Pancreas (tissue), 10 donors: Measurements from ENCODE around the gene DLL3. TPM values are rescaled to one million over a fixed set of nuclear protein-coding genes. Genes with fewer than 3 reads are reported as not detected.
A peak's percentile ranks its signal among the peaks of the same experiment; 100 is the strongest.
"Not testable (repeated sequence)": the region's sequence is repeated elsewhere in the genome, so short reads cannot be mapped to it uniquely, and the experiment has no call there.

Experiments used
- ATAC-seq, 4 donors: fragments of 200-7000 bp; cut with Tn5 transposase; one replicate each; pipeline versions ENCODE4 v1.8.0 to v1.9.1; 2020; ENCODE audit warnings: mild to moderate bottlenecking in 4 of 4, moderate library complexity in 4 of 4
- DNase-seq, 6 donors: peaks; one replicate each; pipeline ENCODE4 v3.0.0-alpha.2; 2020
- FAIRE-seq: peaks from 2 replicates; lab custom pipeline; 2012; peaks lifted over from hg19 to GRCh38; lab: Jason Lieb, UNC
- H3K27ac ChIP-seq, 4 donors: fragments of 200-600 bp; sonication (generic); 1 replicate in 3 of 4; 2 replicates in 1 of 4; pipeline versions ENCODE4 v1.5.0 to v1.8.0; 2020
- H3K27me3 ChIP-seq, 4 donors: fragments of 200-600 bp; one replicate each; pipeline ENCODE4 v1.8.0; 2021
- H3K36me3 ChIP-seq, 3 donors: fragments of 200-600 bp; sonication (generic) in 1 of 3; one replicate each; pipeline versions ENCODE4 v1.5.0 to v1.8.0; 2020 to 2021
- H3K4me1 ChIP-seq, 3 donors: fragments of 200-600 bp; one replicate each; pipeline ENCODE4 v1.8.0; 2021
- H3K4me3 ChIP-seq, 4 donors: fragments of 200-600 bp; sonication (generic) in 2 of 4; one replicate each; pipeline versions ENCODE4 v1.5.0 to v1.8.0; 2020 to 2021
- H3K9me3 ChIP-seq, 4 donors: fragments of 200-600 bp; one replicate each; pipeline ENCODE4 v1.8.0; 2021
- CTCF ChIP-seq, 4 donors: fragments of 200-600 bp; sonication (generic) in 3 of 4; IDR thresholded peaks; one replicate each; pipeline versions ENCODE4 v1.5.0 to v1.8.0; 2021; ENCODE audit warnings: antibody characterized with exemption in 4 of 4
- WGBS, 2 donors: extraction: QIAGEN DNeasy Blood & Tissue Kit; methylation state at CpG; one replicate each; pipeline ENCODE4 v1.1.7; 2013; 5-methylcytosine and 5-hydroxymethylcytosine counted together
- intact Hi-C, 3 donors: fragments of 100-400 bp; cut with DNase I; formaldehyde crosslinking; loops; one replicate each; pipeline versions ENCODE4 v1.11.1 to v1.14.2; 2022
- polyA plus RNA-seq, 2 donors: library from polyadenylated mRNA; stranded (reverse); fragments of 200-250 nt; gene quantifications; one replicate each; pipeline ENCODE4 v1.2.3, GENCODE V29; 2013
- total RNA-seq, 6 donors: library from RNA; stranded (reverse); fragmentation: NEBNext Ultra II Directional in 4 of 6; extraction: Animal tissue kit (Norgen Biotek cat#: 25700) in 4 of 6; gene quantifications; one replicate each; pipeline versions ENCODE4 v1.2.1 to v1.2.4, GENCODE V29; 2021 to 2023
- donor health status: healthy with polysubstance abuse.
- donor health status: DM: no; HTN: no; CAD: no; lungs with moderate emphysema.
- donor health status: DM: no; HTN: no; CAD: no.
- donor health status: control.
- donor health status: control.
- donor health status: Bipolar disorder and iron deficiency.
- donor health status: DM: yes; HTN: yes; CAD: no.
- donor health status: DM: no; HTN: no; CAD: no.
- donor health status: DM: no; HTN: no; CAD: no.
- donor health status: DM: yes; HTN: yes; CAD: no.

The DLL3 gene
- total RNA-seq, result under 1 TPM in 1 of 6 donors, not detected in 5; 0.13 TPM
- polyA plus RNA-seq, result under 1 TPM in 1 of 2 donors, not detected in 1; 0.14 TPM

- Histone ChIP-seq H3K36me3 (no peaks in the 10 kb centered on the region), H3K4me1 (peaks cover 6 to 8% (median 7%) of the 10 kb centered on the region in 3 donors), H3K27ac (no peak within 1 kb of the TSS), H3K9me3 (no peaks in the 10 kb centered on the region), H3K27me3 (peaks cover 0 to 4% (median 2%) of the 10 kb centered on the region in 4 donors), H3K4me3 (peak within 1 kb of the TSS in 2 of 4 donors; percentile 4 to 17)
- DNase-seq (no peak), FAIRE-seq (no peak), ATAC-seq (peak in 1 of 4 donors; percentile 35)
- no peak for TF ChIP-seq CTCF (IDR thresholded peaks at IDR 0.05)
- 2% methylated on average over 55 to 60 of the region's 60 CpGs for WGBS, 2 donors
- intact Hi-C loops, result no loop called here
These were observed at the start of gene DLL3 for GRCh38 chr19:39498798-39499642. DLL3 (plus strand) TSS chr19:39498947; CDS start chr19:39498975, 28 bp downstream.

- ATAC-seq (no peak), FAIRE-seq (no peak), DNase-seq (no peak)
- WGBS, 2 donors, result 70 to 74% methylated on average over 8 of the region's 8 CpGs
- Histone ChIP-seq H3K4me3 (no peak overlapping the region), H3K27ac (no peak overlapping the region), H3K9me3 (no peaks in the 10 kb centered on the region), H3K4me1 (peaks cover 7 to 28% (median 17%) of the 10 kb centered on the region in 3 donors), H3K36me3 (peaks cover 0 to 3% (median 0%) of the 10 kb centered on the region in 3 donors), H3K27me3 (no peaks in the 10 kb centered on the region)
- TF ChIP-seq CTCF (IDR thresholded peaks at IDR 0.05), result no peak
- intact Hi-C loops, result loop anchor here in 1 of 3 donors (10.0 kb wide), 1 partner anchor 86 kb away; the partner anchor contains the start of gene EID2B
These were observed 49.5 kb upstream of the DLL3 start for GRCh38 chr19:39449116-39449797.

- H3K4me1 ChIP-seq, result peaks cover 7 to 23% (median 16%) of the 10 kb centered on the region in 3 donors
- H3K4me3 ChIP-seq, FAIRE-seq, H3K9me3 ChIP-seq, intact Hi-C loops, DNase-seq, H3K36me3 ChIP-seq, H3K27ac ChIP-seq, H3K27me3 ChIP-seq, ATAC-seq: not testable (repeated sequence)
- WGBS, 2 donors, result 94% methylated on average over 8 of the region's 8 CpGs
These were observed 47.5 kb upstream of the DLL3 start for GRCh38 chr19:39451257-39451656.

- no peak for TF ChIP-seq CTCF (IDR thresholded peaks at IDR 0.05)
- no peaks in the 10 kb centered on the region for H3K27me3 ChIP-seq
- no peak overlapping the region for H3K27ac ChIP-seq
- intact Hi-C loops, result no loop called here
- peaks cover 12 to 66% (median 44%) of the 10 kb centered on the region in 3 donors for H3K36me3 ChIP-seq
- 72 to 89% methylated on average over 3 of the region's 3 CpGs for WGBS, 2 donors
- DNase-seq (no peak), ATAC-seq (no peak), FAIRE-seq (no peak)
- H3K4me1 ChIP-seq, result no peaks in the 10 kb centered on the region
- H3K4me3 ChIP-seq, result no peak overlapping the region
- H3K9me3 ChIP-seq, result no peaks in the 10 kb centered on the region
These were observed 35.3 kb upstream of the DLL3 start for GRCh38 chr19:39463403-39463802.

- 93 to 94% methylated on average over 18 of the region's 18 CpGs for WGBS, 2 donors
These were observed 32.6 kb upstream of the DLL3 start for GRCh38 chr19:39465956-39466747.

More at GRCh38 chr19:39465956-39466747, 32.6 kb upstream of the DLL3 start:
- DNase-seq, result no peak
- no peak for FAIRE-seq
- Histone ChIP-seq H3K27ac (no peak overlapping the region), H3K9me3 (no peaks in the 10 kb centered on the region), H3K4me1 (no peaks in the 10 kb centered on the region), H3K36me3 (peaks cover 6 to 69% (median 52%) of the 10 kb centered on the region in 3 donors), H3K4me3 (no peak overlapping the region), H3K27me3 (no peaks in the 10 kb centered on the region)
- no peak for ATAC-seq
- no peak for TF ChIP-seq CTCF (IDR thresholded peaks at IDR 0.05)
- intact Hi-C loops, result no loop called here
